Heart right ventricle (tissue), 16 donors: ENCODE results near the gene TSACC. TPM values are rescaled to one million over a fixed set of nuclear protein-coding genes. Genes with fewer than 3 reads are reported as not detected.

ENCODE experiments used
- ATAC-seq, 8 donors: fragments of 200-7000 bp; cut with Tn5 transposase; one replicate each; pipeline ENCODE4 v1.9.1; 2020; ENCODE audit warnings: mild to moderate bottlenecking in 8 of 8, moderate library complexity in 8 of 8, moderate number of reproducible peaks in 1 of 8
- DNase-seq, 2 donors: peaks; one replicate each; pipeline ENCODE4 v3.0.0-alpha.2; 2020
- H3K27ac ChIP-seq, 10 donors: fragments of 200-600 bp; sonication (generic) in 2 of 10; one replicate each; pipeline versions ENCODE4 v1.5.0 to v1.8.0; 2020 to 2022; ENCODE audit warnings: mild to moderate bottlenecking in 3 of 10
- H3K27me3 ChIP-seq, 7 donors: fragments of 200-600 bp; one replicate each; pipeline ENCODE4 v1.8.0; 2021 to 2022; ENCODE audit warnings: mild to moderate bottlenecking in 2 of 7
- H3K36me3 ChIP-seq, 9 donors: fragments of 200-600 bp; sonication (generic) in 1 of 9; one replicate each; pipeline versions ENCODE4 v1.5.0 to v1.8.0; 2020 to 2022; ENCODE audit warnings: mild to moderate bottlenecking in 2 of 9
- H3K4me1 ChIP-seq, 9 donors: fragments of 200-600 bp; sonication (generic) in 1 of 9; one replicate each; pipeline versions ENCODE4 v1.5.0 to v1.8.0; 2020 to 2022; ENCODE audit warnings: mild to moderate bottlenecking in 4 of 9
- H3K4me3 ChIP-seq, 10 donors: fragments of 200-600 bp; sonication (generic) in 2 of 10; one replicate each; pipeline versions ENCODE4 v1.5.0 to v1.8.0; 2020 to 2022; ENCODE audit warnings: mild to moderate bottlenecking in 7 of 10, moderate library complexity in 2 of 10
- H3K9me3 ChIP-seq, 11 donors: fragments of 200-600 bp in 10 of 11; sonication (generic) in 2 of 11; one replicate each; pipeline versions ENCODE4 v1.5.0 to v1.8.0; 2013 to 2022; ENCODE audit warnings: mild to moderate bottlenecking in 2 of 11, control low read depth in 1 of 11, moderate library complexity in 1 of 11
- whole genome bisulfite sequencing, 2 donors: extraction: QIAGEN DNeasy Blood & Tissue Kit; methylation state at CpG; one replicate each; pipeline ENCODE4 v1.1.7; 2013; ENCODE audit warnings: inconsistent platforms in 1 of 2; 5-methylcytosine and 5-hydroxymethylcytosine counted together
- intact Hi-C, 10 donors: fragments of 100-400 bp; cut with DNase I; formaldehyde crosslinking; loops; one replicate each; pipeline versions ENCODE4 v1.11.1 to v1.14.2; 2022
- polyA plus RNA-seq, 2 donors: library from polyadenylated mRNA; stranded (reverse); fragments of 200-250 nt; gene quantifications; one replicate each; pipeline ENCODE4 v1.2.3, GENCODE V29; 2013
- total RNA-seq, 10 donors: library from RNA; stranded (reverse); fragmentation: NEBNext Ultra II Directional in 3 of 10; extraction: Animal tissue kit (Norgen Biotek cat#: 25700) in 3 of 10; gene quantifications; one replicate each; pipeline versions ENCODE4 v1.2.1 to v1.2.4, GENCODE V29; 2021 to 2023
- TF ChIP-seq, protein P1 (sequence below), 9 donors: fragments of 200-600 bp; sonication (generic) in 2 of 9; IDR thresholded peaks; one replicate each; pipeline versions ENCODE4 v1.5.0 to v1.8.0; 2021 to 2022; ENCODE audit warnings: antibody characterized with exemption in 9 of 9, mild to moderate bottlenecking in 5 of 9, moderate library complexity in 1 of 9
- donor health status: Arrhythmogenic right ventricular cardiomyopathy.
- donor health status: ischemic (EF 13 %, LVEDD 7.1; RV severe dilation, severe dysfunction).
- donor health status: healthy with polysubstance abuse.
- donor health status: DM: no; HTN: yes; CAD: no.
- donor health status: DM: no; HTN: no; CAD: no.
- donor health status: ischemic (EF 25% LVEDD 6.9; RV normal size, moderate dysfunction).
- donor health status: ischemic (EF 25% LVEDD 5.7; RV mildly dilated, moderate dysfunction).
- donor health status: healthy.
- donor health status: DM: yes; HTN: yes; CAD: no.
- donor health status: Ischemic cardiomyopathy.
- donor health status: ischemic (EF 35%, LVEDD 5.7; RV mildly dilated, moderate dysfunction).
- donor health status: nonischemic (EF 11% LVEDD 7.7; RV severe dilation, severe dysfunction).
- donor health status: DM: yes; HTN: yes; CAD: no.
- donor health status: PGD.
- donor health status: ischemic (EF 29% LVEDD 5.4; RV normal size, mild dysfunction).
- donor health status: nonischemic (EF 23%, LVEDD 6.1; RV moderate dilation, normal function).

The TSACC gene
- total and polyA plus RNA-seq, 12 donors = 0.64 to 0.79 (median 0.66) TPM; not detected in 9

DNA sequence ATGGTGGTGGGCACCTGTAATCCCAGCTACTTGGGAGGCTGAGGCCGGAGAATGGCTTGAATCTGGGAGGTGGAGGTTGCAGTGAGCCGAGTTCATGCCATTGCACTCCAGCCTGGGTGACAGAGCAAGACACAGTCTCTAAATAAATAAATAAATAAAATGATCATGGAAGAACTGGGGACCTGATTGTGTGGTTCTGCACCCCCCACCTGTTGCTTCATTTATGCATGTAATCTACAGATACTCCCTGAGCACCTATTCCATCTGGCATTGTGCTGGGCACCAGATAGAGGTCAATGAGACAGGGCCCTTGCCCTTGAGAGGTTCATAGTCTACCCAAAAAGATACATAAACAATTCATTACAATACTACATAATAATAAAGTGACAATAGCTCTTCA lies 19.7 kb downstream of the TSACC start:
- Histone ChIP-seq H3K9me3 (no peaks in the 10 kb centered on the region), H3K27me3 (peaks cover 0 to 58% (median 40%) of the 10 kb centered on the region in 7 donors), H3K36me3 (no peaks in the 10 kb centered on the region), H3K27ac (no peak overlapping the region), H3K4me3 (no peak overlapping the region), H3K4me1 (peaks cover 0 to 6% (median 0%) of the 10 kb centered on the region in 9 donors)
- intact Hi-C loops = no loop called here
- ATAC-seq (no peak), DNase-seq (no peak)
- 95 to 96% methylated on average over 2 of the region's 2 CpGs for WGBS, 2 donors
- TF ChIP-seq, protein P1, sequence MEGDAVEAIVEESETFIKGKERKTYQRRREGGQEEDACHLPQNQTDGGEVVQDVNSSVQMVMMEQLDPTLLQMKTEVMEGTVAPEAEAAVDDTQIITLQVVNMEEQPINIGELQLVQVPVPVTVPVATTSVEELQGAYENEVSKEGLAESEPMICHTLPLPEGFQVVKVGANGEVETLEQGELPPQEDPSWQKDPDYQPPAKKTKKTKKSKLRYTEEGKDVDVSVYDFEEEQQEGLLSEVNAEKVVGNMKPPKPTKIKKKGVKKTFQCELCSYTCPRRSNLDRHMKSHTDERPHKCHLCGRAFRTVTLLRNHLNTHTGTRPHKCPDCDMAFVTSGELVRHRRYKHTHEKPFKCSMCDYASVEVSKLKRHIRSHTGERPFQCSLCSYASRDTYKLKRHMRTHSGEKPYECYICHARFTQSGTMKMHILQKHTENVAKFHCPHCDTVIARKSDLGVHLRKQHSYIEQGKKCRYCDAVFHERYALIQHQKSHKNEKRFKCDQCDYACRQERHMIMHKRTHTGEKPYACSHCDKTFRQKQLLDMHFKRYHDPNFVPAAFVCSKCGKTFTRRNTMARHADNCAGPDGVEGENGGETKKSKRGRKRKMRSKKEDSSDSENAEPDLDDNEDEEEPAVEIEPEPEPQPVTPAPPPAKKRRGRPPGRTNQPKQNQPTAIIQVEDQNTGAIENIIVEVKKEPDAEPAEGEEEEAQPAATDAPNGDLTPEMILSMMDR (IDR thresholded peaks at IDR 0.05) = no peak

DNA sequence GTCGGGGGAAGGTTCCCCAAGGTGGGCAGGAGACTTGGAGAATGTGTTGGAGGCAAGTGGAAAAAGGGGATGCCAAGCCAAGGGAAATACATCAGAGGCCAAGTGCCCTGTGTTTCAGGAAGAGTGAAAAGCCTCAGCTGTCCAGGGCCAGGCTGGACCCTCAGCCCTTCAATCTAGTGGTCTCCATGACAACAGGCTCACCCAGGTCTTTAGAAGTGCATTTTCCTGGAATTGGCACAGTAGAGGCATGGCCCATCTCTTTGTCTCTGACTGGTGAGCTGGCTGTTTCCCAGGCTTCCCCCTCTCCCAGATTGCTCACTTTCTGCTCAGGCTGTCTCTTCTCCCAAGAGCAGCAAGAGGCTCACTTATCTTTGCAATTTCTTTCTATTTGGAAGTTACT lies 20.3 kb downstream of the TSACC start:
- intact Hi-C loops = no loop called here
- ATAC-seq = no peak
- no peak overlapping the region for H3K27ac ChIP-seq
- H3K27me3 ChIP-seq = peaks cover 0 to 60% (median 40%) of the 10 kb centered on the region in 7 donors
- no peaks in the 10 kb centered on the region for H3K9me3 ChIP-seq
- peaks cover 0 to 6% (median 0%) of the 10 kb centered on the region in 9 donors for H3K4me1 ChIP-seq
- WGBS, 2 donors = 86 to 87% methylated on average over 1 of the region's 1 CpG
- TF ChIP-seq, protein P1 (IDR thresholded peaks at IDR 0.05) = no peak
- H3K36me3 ChIP-seq = no peaks in the 10 kb centered on the region
- DNase-seq = no peak
- no peak overlapping the region for H3K4me3 ChIP-seq

DNA sequence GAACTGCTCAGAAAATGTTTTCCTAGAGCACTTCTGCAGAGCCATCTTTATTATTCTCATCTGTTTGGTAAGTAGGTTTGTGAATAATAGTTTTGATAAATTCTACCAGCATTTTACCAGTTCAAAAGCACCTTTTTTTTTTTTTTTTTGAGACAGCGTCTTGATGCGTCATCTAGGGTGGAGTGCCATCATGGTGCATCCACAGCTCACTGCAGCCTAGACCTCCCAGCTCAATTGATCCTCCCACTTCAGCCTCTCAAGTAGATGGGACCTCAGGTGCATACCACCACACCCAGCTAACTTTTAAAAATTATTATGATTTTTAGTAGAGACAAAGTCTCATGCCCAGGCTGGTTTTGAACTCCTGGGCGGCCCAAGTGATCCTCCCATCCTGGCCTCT lies 20.9 kb downstream of the TSACC start:
- TF ChIP-seq, protein P1 (IDR thresholded peaks at IDR 0.05) = no peak
- Histone ChIP-seq H3K4me1 (peaks cover 0 to 6% (median 0%) of the 10 kb centered on the region in 9 donors), H3K9me3 (no peaks in the 10 kb centered on the region), H3K27me3 (peaks cover 0 to 60% (median 42%) of the 10 kb centered on the region in 7 donors), H3K4me3 (no peak overlapping the region), H3K27ac (no peak overlapping the region), H3K36me3 (no peaks in the 10 kb centered on the region)
- ATAC-seq = no peak
- intact Hi-C loops = no loop called here
- WGBS, 2 donors = 92 to 96% methylated on average over 3 of the region's 3 CpGs
- DNase-seq = no peak

DNA sequence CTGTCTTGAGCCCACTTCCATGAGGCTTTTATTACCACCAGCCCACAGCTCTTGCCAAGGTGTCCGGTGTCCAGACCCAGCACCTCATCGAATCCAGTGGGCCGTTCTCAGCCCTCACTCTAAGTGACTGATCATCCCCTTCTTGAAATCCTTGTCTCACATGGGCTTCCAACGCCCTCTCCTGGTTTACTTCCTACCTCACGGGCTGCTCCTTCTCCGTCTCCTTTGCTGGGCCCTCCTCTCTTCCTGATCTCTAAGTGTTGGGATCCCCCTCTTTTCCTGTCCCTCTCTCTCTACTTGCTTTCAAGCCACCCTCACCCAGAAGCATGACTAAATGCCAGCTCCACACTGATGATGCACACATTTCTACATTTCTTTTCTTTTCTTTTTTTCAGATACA lies 21.6 kb downstream of the TSACC start:
- whole genome bisulfite sequencing, 2 donors = 30 to 33% methylated on average over 6 of the region's 6 CpGs
- no peaks in the 10 kb centered on the region for H3K36me3 ChIP-seq
- DNase-seq = no peak
- H3K4me3 ChIP-seq = no peak overlapping the region
- peaks cover 0 to 65% (median 41%) of the 10 kb centered on the region in 7 donors for H3K27me3 ChIP-seq
- H3K9me3 ChIP-seq = no peaks in the 10 kb centered on the region
- H3K4me1 ChIP-seq = peaks cover 0 to 6% (median 0%) of the 10 kb centered on the region in 9 donors
- intact Hi-C loops = no loop called here
- TF ChIP-seq, protein P1 (IDR thresholded peaks at IDR 0.05) = no peak
- H3K27ac ChIP-seq = no peak overlapping the region
- ATAC-seq = no peak
